Stimulated activated memory B cell treated with anti-CD40 and anti-IgM and Interleukin-4, amounts not matched to agents 10 μg/mL and 1 μg/mL and 100 μg/mL, for 72 hours (primary cell): Measurements from ENCODE around the gene KCNK1.

Experiments used
- ATAC-seq: fragments of 150-1000 bp; cut with Tn5 transposase; 2 replicates; pipeline ENCODE4 v1.10.0; 2021
- H3K27ac Mint-ChIP-seq: one replicate; pipeline ENCODE4 v1.8.0; 2022; ENCODE audit warnings: mild to moderate bottlenecking, mixed read lengths
- H3K27me3 Mint-ChIP-seq: one replicate; pipeline ENCODE4 v1.8.0; 2022; ENCODE audit warnings: mixed read lengths
- H3K36me3 Mint-ChIP-seq: one replicate; pipeline ENCODE4 v1.8.0; 2022; ENCODE audit warnings: mixed read lengths
- H3K4me1 Mint-ChIP-seq: one replicate; pipeline ENCODE4 v1.8.0; 2022; ENCODE audit warnings: mixed read lengths
- H3K4me3 Mint-ChIP-seq: one replicate; pipeline ENCODE4 v1.8.0; 2022; ENCODE audit warnings: mild to moderate bottlenecking, moderate library complexity, mixed read lengths
- H3K9me3 Mint-ChIP-seq: one replicate; pipeline ENCODE4 v1.8.0; 2022; ENCODE audit warnings: mixed read lengths

The KCNK1 gene

DNA sequence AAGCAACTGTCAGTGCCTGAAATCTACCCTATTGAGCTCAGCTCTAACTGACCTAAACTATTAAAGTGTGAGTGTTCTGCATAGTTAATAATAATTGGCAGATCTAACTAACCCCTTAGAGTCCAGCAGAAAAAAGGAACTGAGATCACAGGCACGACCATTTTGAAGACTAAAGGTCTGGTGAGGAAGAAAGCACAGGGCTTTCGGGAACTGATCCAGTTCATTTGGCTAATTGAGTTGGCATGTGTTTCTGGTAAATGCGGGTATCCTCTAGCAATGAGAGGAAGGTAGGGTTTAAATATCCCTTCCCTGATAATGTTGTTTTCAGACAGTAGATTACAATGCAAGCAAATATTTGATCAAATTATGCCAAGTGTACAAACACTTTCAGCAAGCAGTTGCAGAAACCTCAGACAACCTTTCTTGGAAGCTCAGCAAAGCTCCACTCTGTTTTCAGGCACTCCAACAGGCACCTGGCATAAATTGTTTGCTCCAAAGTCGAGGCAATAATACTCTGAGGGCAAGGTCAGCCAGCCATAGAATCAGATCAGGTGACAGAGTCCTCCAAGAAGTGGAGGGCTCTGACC, 100.8 kb downstream of the KCNK1 start:
- H3K9me3 Mint-ChIP-seq, result no peaks in the 10 kb centered on the region
- ATAC-seq, result no peak
- H3K4me1 Mint-ChIP-seq, result no peaks in the 10 kb centered on the region

DNA sequence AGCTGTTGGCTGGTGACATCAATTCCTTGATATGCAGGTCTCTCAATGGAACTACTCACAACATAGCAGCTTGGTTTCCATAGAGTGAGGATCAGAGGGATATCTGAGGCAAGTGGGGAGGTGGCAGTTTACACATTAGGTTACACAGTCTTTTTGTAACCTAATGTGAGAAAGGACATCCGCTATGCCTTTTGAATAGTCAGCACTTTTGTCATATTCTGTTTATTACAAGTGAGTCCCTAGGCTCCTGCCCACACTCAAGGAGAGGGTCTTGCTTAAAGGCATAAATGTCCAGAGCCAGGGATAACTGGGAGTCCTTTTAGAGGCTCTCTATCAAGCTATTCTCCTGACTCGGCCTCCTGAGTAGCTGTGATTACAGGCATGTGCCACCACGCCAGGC, 104.2 kb downstream of the KCNK1 start:
- no peaks in the 10 kb centered on the region for H3K4me1 Mint-ChIP-seq
- H3K36me3 Mint-ChIP-seq, result no peaks in the 10 kb centered on the region
- no peak overlapping the region for H3K4me3 Mint-ChIP-seq
- no peaks in the 10 kb centered on the region for H3K27me3 Mint-ChIP-seq
- no peak overlapping the region for H3K27ac Mint-ChIP-seq
- no peak for ATAC-seq
- no peaks in the 10 kb centered on the region for H3K9me3 Mint-ChIP-seq

More for the DNA sequence above, 100.8 kb downstream of the KCNK1 start:
- no peak overlapping the region for H3K4me3 Mint-ChIP-seq
- H3K36me3 Mint-ChIP-seq, result no peaks in the 10 kb centered on the region
- H3K27me3 Mint-ChIP-seq, result no peaks in the 10 kb centered on the region
- H3K27ac Mint-ChIP-seq, result no peak overlapping the region

DNA sequence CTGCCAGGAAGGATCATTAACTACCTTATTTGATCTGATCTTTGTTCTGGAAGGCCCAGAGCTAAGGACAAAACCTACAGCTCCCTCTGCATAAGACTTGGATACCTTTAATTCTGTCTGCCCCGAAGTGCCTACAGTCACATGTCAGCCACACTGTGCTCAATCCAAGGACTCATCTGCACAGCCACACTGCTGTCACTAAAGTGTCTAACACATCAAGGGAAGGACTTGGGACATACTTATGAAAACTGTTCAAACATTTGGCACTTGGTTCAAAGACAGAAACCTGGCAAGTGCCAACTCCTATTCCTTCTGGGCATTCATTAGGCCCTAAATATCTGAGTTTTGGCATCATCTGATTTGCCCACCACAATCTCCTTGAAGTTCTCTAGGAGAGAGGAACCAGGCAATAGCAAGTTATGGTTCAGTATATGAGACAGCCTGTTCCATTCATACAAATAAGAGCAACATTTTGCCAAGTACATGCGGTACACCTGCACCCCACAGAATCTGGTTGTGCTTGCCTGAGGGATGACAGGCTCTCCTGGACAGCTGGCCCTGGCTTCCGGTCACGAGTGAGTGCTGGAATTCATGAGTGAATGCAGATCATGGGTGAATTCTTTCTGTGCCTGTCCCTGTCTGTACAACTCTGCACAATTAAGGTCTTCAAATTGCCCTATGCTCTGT, 105.9 kb downstream of the KCNK1 start:
- Mint-ChIP-seq H3K27ac (no peak overlapping the region), H3K9me3 (no peaks in the 10 kb centered on the region), H3K27me3 (no peaks in the 10 kb centered on the region), H3K4me1 (no peaks in the 10 kb centered on the region), H3K4me3 (no peak overlapping the region), H3K36me3 (no peaks in the 10 kb centered on the region)
- no peak for ATAC-seq

DNA sequence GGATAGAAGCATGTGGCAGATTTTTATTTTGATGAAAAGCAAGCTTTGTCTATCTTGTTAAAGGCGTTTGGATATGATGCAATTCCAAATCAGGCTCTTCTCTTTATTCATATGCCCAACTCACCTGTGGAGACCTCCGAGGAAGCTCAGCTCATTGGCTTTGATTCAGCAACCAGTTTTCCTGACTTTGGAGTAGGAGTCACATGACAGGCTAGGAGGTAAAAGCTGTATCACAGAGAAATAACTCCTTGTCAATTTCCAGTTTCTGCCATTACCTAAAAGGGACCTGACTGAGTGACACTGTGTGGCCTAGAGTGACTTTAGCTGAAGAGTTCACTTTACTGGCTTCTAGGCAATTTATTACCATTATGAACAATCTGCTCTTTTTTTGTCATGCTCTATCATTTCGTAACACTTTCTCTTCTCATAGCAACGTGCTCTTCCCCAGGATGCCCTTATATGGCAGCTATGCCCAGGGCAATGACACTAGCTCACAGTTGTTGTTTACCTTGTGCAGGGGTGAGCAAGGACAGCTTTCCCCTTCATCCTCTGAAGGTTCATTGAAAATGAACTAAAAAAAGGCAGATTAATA, 107.2 kb downstream of the KCNK1 start:
- Mint-ChIP-seq H3K36me3 (no peaks in the 10 kb centered on the region), H3K9me3 (no peaks in the 10 kb centered on the region), H3K27me3 (no peaks in the 10 kb centered on the region), H3K4me1 (no peaks in the 10 kb centered on the region), H3K27ac (no peak overlapping the region), H3K4me3 (no peak overlapping the region)
- ATAC-seq, result no peak
